GM18507 (cell line): ENCODE measurements around the gene MALRD1.

Source experiments
- DNase-seq: peaks from one replicate; pipeline ENCODE4 v3.0.0; 2011; ENCODE audit warnings: low read depth; ENCODE audit not compliant: insufficient read length; ENCODE audit errors: extremely low spot score
- FAIRE-seq: peaks from 2 replicates; lab custom pipeline; 2011; peaks lifted over from hg19 to GRCh38; lab: Jason Lieb, UNC

Gene MALRD1

GRCh38 chr10:19204246-19204917 lies 155.8 kb downstream of the MALRD1 start:
- no peak for DNase-seq
- FAIRE-seq: no peak

- DNase-seq (no peak), FAIRE-seq (no peak)
Measured at GRCh38 chr10:19209319-19209718, 160.7 kb downstream of the MALRD1 start.

GRCh38 chr10:19212590-19212989 lies 164.0 kb downstream of the MALRD1 start:
- DNase-seq (no peak), FAIRE-seq (no peak)

- no peak for FAIRE-seq
- no peak for DNase-seq
Measured at GRCh38 chr10:19221216-19221615, 172.6 kb downstream of the MALRD1 start.

- no peak for DNase-seq
- no peak for FAIRE-seq
Measured at GRCh38 chr10:19226025-19226424, 177.4 kb downstream of the MALRD1 start.

- FAIRE-seq (no peak), DNase-seq (no peak)
Measured at GRCh38 chr10:19231034-19231433, 182.4 kb downstream of the MALRD1 start.

GRCh38 chr10:19245889-19246752 lies 197.5 kb downstream of the MALRD1 start:
- no peak for FAIRE-seq

GRCh38 chr10:19247843-19248242 lies 199.2 kb downstream of the MALRD1 start:
- FAIRE-seq (no peak), DNase-seq (no peak)

More at GRCh38 chr10:19245889-19246752, 197.5 kb downstream of the MALRD1 start:
- no peak for DNase-seq

GRCh38 chr10:19250546-19250945 lies 201.9 kb downstream of the MALRD1 start:
- FAIRE-seq (no peak), DNase-seq (no peak)

- DNase-seq (no peak), FAIRE-seq (no peak)
Measured at GRCh38 chr10:19252531-19252930, 203.9 kb downstream of the MALRD1 start.

- FAIRE-seq (no peak), DNase-seq (no peak)
Measured at GRCh38 chr10:19256331-19256730, 207.7 kb downstream of the MALRD1 start.

GRCh38 chr10:19263262-19263661 lies 214.7 kb downstream of the MALRD1 start:
- DNase-seq: no peak
- no peak for FAIRE-seq

- DNase-seq (no peak), FAIRE-seq (no peak)
Measured at GRCh38 chr10:19283285-19283684, 234.7 kb downstream of the MALRD1 start.

- FAIRE-seq (no peak), DNase-seq (no peak)
Measured at GRCh38 chr10:19283786-19284185, 235.2 kb downstream of the MALRD1 start.

- no peak for FAIRE-seq
- DNase-seq: no peak
Measured at GRCh38 chr10:19290770-19291169, 242.2 kb downstream of the MALRD1 start.

GRCh38 chr10:19294233-19294632 lies 245.6 kb downstream of the MALRD1 start:
- DNase-seq (no peak), FAIRE-seq (no peak)

GRCh38 chr10:19299645-19300044 lies 251.0 kb downstream of the MALRD1 start:
- no peak for DNase-seq
- FAIRE-seq: no peak

- DNase-seq: no peak
- FAIRE-seq: no peak
Measured at GRCh38 chr10:19302117-19302516, 253.5 kb downstream of the MALRD1 start.

- FAIRE-seq (no peak), DNase-seq (no peak)
Measured at GRCh38 chr10:19310066-19310465, 261.5 kb downstream of the MALRD1 start.

- no peak for FAIRE-seq
- no peak for DNase-seq
Measured at GRCh38 chr10:19316204-19316870, 267.7 kb downstream of the MALRD1 start.
